T-cell (primary cell): Measurements from ENCODE around the gene ZDHHC8. TPM values are rescaled to one million over a fixed set of nuclear protein-coding genes. Genes with fewer than 3 reads are reported as not detected.

Experiments
- ATAC-seq, 4 experiments: fragments of 200-7000 bp in 3 of 4; fragments of 150-1000 bp in 1 of 4; cut with Tn5 transposase; replicated peaks in 1 of 4; 1 replicate in 3 of 4; 2 replicates in 1 of 4; pipeline ENCODE4 v1.10.0; 2021; ENCODE audit warnings: moderate library complexity in 3 of 4, mild to moderate bottlenecking in 2 of 4, moderate number of reproducible peaks in 1 of 4
- CTCF ChIA-PET, 2 donors: fragments of 300-600 bp; sonication (Branson Sonifier 250); formaldehyde crosslinking; loops; one replicate each; lab custom pipeline; 2022; ENCODE audit warnings: antibody characterized with exemption in 2 of 2; lab: Charles Lee
- POLR2A ChIA-PET, 2 donors: fragments of 300-600 bp; sonication (Branson Sonifier 250); formaldehyde crosslinking; loops; one replicate each; lab custom pipeline; 2022; ENCODE audit warnings: antibody characterized with exemption in 2 of 2; lab: Charles Lee
- DNase-seq, 35 experiments: peaks; one replicate each; pipeline versions ENCODE4 v3.0.0 to v3.0.0-alpha.2; 2013 to 2023
- H3K27ac ChIP-seq: one replicate; pipeline ENCODE4 v1.5.1; 2013; ENCODE audit warnings: low read length
- H3K27me3 ChIP-seq, 2 experiments: replicated peaks in 1 of 2; 1 replicate in 1 of 2; 2 replicates in 1 of 2; pipeline versions ENCODE4 v1.6.1 to v1.7.0; 2013; ENCODE audit warnings: low read length in 1 of 2, mixed read lengths in 1 of 2; ENCODE audit not compliant: control insufficient read depth in 2 of 2, insufficient read depth in 2 of 2; ENCODE audit errors: extremely low read depth in 1 of 2
- H3K36me3 ChIP-seq, 2 donors: 1 replicate in 1 of 2; 2 replicates in 1 of 2; pipeline versions ENCODE4 v1.6.1 to v1.7.0; 2013; ENCODE audit warnings: low read length in 1 of 2; ENCODE audit not compliant: control insufficient read depth in 2 of 2, insufficient read depth in 1 of 2; ENCODE audit errors: extremely low read depth in 1 of 2
- H3K4me1 ChIP-seq, 2 experiments: 1 replicate in 1 of 2; 2 replicates in 1 of 2; pipeline versions ENCODE4 v1.6.1 to v1.7.0; 2013; ENCODE audit warnings: low read length in 2 of 2, mixed read lengths in 1 of 2; ENCODE audit not compliant: insufficient read depth in 2 of 2, control insufficient read depth in 1 of 2; ENCODE audit errors: extremely low read depth in 1 of 2
- H3K4me3 ChIP-seq, 2 donors: 1 replicate in 1 of 2; 2 replicates in 1 of 2; pipeline versions ENCODE4 v1.5.1 to v1.7.0; 2013; ENCODE audit warnings: mild to moderate bottlenecking in 2 of 2, low read length in 1 of 2, moderate library complexity in 1 of 2; ENCODE audit not compliant: control insufficient read depth in 1 of 2; ENCODE audit errors: extremely low read depth in 1 of 2
- H3K9me3 ChIP-seq: 2 replicates; pipeline ENCODE4 v1.7.0; 2013
- H3K27ac Mint-ChIP-seq, 2 donors: one replicate each; pipeline ENCODE4 v1.8.0; 2020 to 2021; ENCODE audit warnings: mild to moderate bottlenecking in 2 of 2, mixed read lengths in 2 of 2
- H3K27me3 Mint-ChIP-seq, 2 donors: one replicate each; pipeline ENCODE4 v1.8.0; 2021 to 2022; ENCODE audit warnings: mixed read lengths in 2 of 2
- H3K36me3 Mint-ChIP-seq: one replicate; pipeline ENCODE4 v1.8.0; 2021; ENCODE audit warnings: mixed read lengths
- H3K4me1 Mint-ChIP-seq, 3 donors: one replicate each; pipeline ENCODE4 v1.8.0; 2020 to 2022; ENCODE audit warnings: mixed read lengths in 3 of 3, mild to moderate bottlenecking in 1 of 3
- H3K4me3 Mint-ChIP-seq, 3 donors: one replicate each; pipeline ENCODE4 v1.8.0; 2020 to 2022; ENCODE audit warnings: mild to moderate bottlenecking in 3 of 3, mixed read lengths in 3 of 3, moderate library complexity in 3 of 3
- H3K9me3 Mint-ChIP-seq, 3 donors: one replicate each; pipeline ENCODE4 v1.8.0; 2020 to 2022; ENCODE audit warnings: mixed read lengths in 3 of 3
- WGBS: methylation state at CpG from one replicate; pipeline ENCODE4 v1.1.5; 2013; ENCODE audit warnings: missing lambda C conversion rate; ENCODE audit not compliant: insufficient coverage; 5-methylcytosine and 5-hydroxymethylcytosine counted together
- total RNA-seq, 35 experiments: library from RNA in 6 of 35; stranded (reverse) in 6 of 35; fragments of 120-200 nt in 1 of 35; gene quantifications; one replicate each; pipeline versions ENCODE4 v1.2.1 to v1.2.4 and lab custom pipeline; 2013 to 2026

ZDHHC8 gene
- total RNA-seq, 5 donors from 2014 or later (not counting 1 experiment from before 2014, with no cell fraction given) = 68.4 to 102 (median 92.1) TPM

- H3K27me3 ChIP-seq = peaks cover 0 to 13% of the 10 kb centered on the region in 2 experiments
- H3K4me3 ChIP-seq = no peak overlapping the region
- CTCF ChIA-PET = interaction anchor here in 1 of 2 donors (0.6 kb wide), 1 partner anchor 64 kb away, joined by 3 read pairs; no protein-coding TSS in a partner anchor
- H3K36me3 ChIP-seq = no peaks in the 10 kb centered on the region
- Mint-ChIP-seq H3K27me3 (peaks cover 0 to 7% of the 10 kb centered on the region in 2 donors), H3K36me3 (no peaks in the 10 kb centered on the region), H3K9me3 (no peaks in the 10 kb centered on the region), H3K4me1 (no peaks in the 10 kb centered on the region), H3K4me3 (no peak overlapping the region), H3K27ac (no peak overlapping the region)
- no peak overlapping the region for H3K27ac ChIP-seq
- ATAC-seq (no peak), DNase-seq (peak in 1 of 35 experiments; percentile 5)
- peaks cover 0 to 3% of the 10 kb centered on the region in 2 experiments for H3K4me1 ChIP-seq
- 46% methylated on average over 10 of the region's 15 CpGs for WGBS
- H3K9me3 ChIP-seq = no peaks in the 10 kb centered on the region
- POLR2A ChIA-PET = no interaction called here
Observed at GRCh38 chr22:20194681-20195593, 63.3 kb downstream of the ZDHHC8 start.

- CTCF ChIA-PET = no interaction called here
- Histone ChIP-seq H3K9me3 (no peaks in the 10 kb centered on the region), H3K4me1 (peaks cover 0 to 3% of the 10 kb centered on the region in 2 experiments), H3K36me3 (no peaks in the 10 kb centered on the region), H3K27me3 (peaks cover 0 to 13% of the 10 kb centered on the region in 2 experiments), H3K27ac (no peak overlapping the region), H3K4me3 (no peak overlapping the region)
- DNase-seq = no peak
- Mint-ChIP-seq H3K4me1 (no peaks in the 10 kb centered on the region), H3K36me3 (no peaks in the 10 kb centered on the region), H3K27me3 (peaks cover 0 to 7% of the 10 kb centered on the region in 2 donors), H3K4me3 (no peak overlapping the region), H3K9me3 (no peaks in the 10 kb centered on the region), H3K27ac (no peak overlapping the region)
- 88% methylated on average over 14 of the region's 19 CpGs for WGBS
- POLR2A ChIA-PET = no interaction called here
- ATAC-seq = no peak
Observed at GRCh38 chr22:20196094-20196842, 64.7 kb downstream of the ZDHHC8 start.

Other genes with a start within 250 kb of the ZDHHC8 start
- 10 to 100 TPM; 30.6 to 53.1 (median 50.5) TPM for gene COMT, start 190.0 kb upstream of the ZDHHC8 start, total RNA-seq
- gene TXNRD2, start 190.0 kb upstream of the ZDHHC8 start, total RNA-seq = 10 to 100 TPM; 26.5 to 47.4 (median 28.7) TPM
- gene ARVCF, start 115.0 kb upstream of the ZDHHC8 start, total RNA-seq = 1 to 10 TPM; 2.5 to 8.6 (median 6.4) TPM
- 10 to 100 TPM; 29.9 to 48.4 (median 43.7) TPM for gene TANGO2, start 110.7 kb upstream of the ZDHHC8 start, total RNA-seq
- gene DGCR8, start 51.6 kb upstream of the ZDHHC8 start, total RNA-seq = 10 to 100 TPM; 38.4 to 48.1 (median 45.1) TPM
- 10 to 100 TPM; 64.0 to 81.1 (median 75.4) TPM for gene RANBP1, start 15.7 kb upstream of the ZDHHC8 start, total RNA-seq
- 100 to 1,000 TPM in 3 of 5 donors, 10 to 100 TPM in 2; 87.6 to 136 (median 123) TPM for gene TRMT2A, start 14.6 kb upstream of the ZDHHC8 start, total RNA-seq
- gene CCDC188, start 19.3 kb downstream of the ZDHHC8 start, total RNA-seq = under 1 TPM in 3 of 5 donors, not detected in 2; 0.18 to 0.66 (median 0.58) TPM
- 1 to 10 TPM in 3 of 5 donors, under 1 TPM in 2; 0.33 to 4.1 (median 2.5) TPM for gene RTN4R, start 136.5 kb downstream of the ZDHHC8 start, total RNA-seq
- 10 to 100 TPM; 34.9 to 50.7 (median 46.7) TPM for gene DGCR6L, start 188.3 kb downstream of the ZDHHC8 start, total RNA-seq